IMR-90 (cell line): ENCODE data around the gene NBPF1. TPM values are rescaled to one million over a fixed set of nuclear protein-coding genes. Genes with fewer than 3 reads are reported as not detected.

Experiments
- ATAC-seq: fragments of 200-7000 bp; cut with Tn5 transposase; 2 replicates; pipeline ENCODE4 v1.9.1; 2020; ENCODE audit warnings: low read depth, mild to moderate bottlenecking, moderate library complexity
- BruUV-seq: library from RNA; stranded (reverse); fragments of 400-500 nt; replicated peaks from 2 replicates; lab custom pipeline; 2021; lab: Mats Ljungman, UMichigan
- CTCF ChIA-PET: fragments of 300-600 bp; formaldehyde crosslinking; extraction: SDS; loops from one replicate; lab custom pipeline; 2021; ENCODE audit warnings: antibody characterized with exemption; lab: Yijun Ruan, JAX
- POLR2A ChIA-PET: fragments of 300-600 bp; sonication (Branson Sonifier 250); formaldehyde crosslinking; loops from one replicate; lab custom pipeline; 2022; ENCODE audit warnings: antibody characterized with exemption; ENCODE audit not compliant: unreplicated experiment; lab: Charles Lee
- DNase-seq: peaks from one replicate; pipeline ENCODE4 v3.0.0; 2013
- H2AFZ ChIP-seq: replicated peaks from 2 replicates; pipeline ENCODE3; 2013; ENCODE audit warnings: low read length, mild to moderate bottlenecking; ENCODE audit not compliant: poor library complexity
- H2AK5ac ChIP-seq: 2 replicates; pipeline ENCODE4 v1.6.1; 2013; ENCODE audit warnings: low read depth, low read length, inconsistent platforms
- H2AK9ac ChIP-seq: replicated peaks from 2 replicates; pipeline ENCODE3; 2013; ENCODE audit warnings: mild to moderate bottlenecking, low read depth, low read length, moderate library complexity; ENCODE audit not compliant: poor library complexity
- H2BK120ac ChIP-seq: 2 replicates; pipeline ENCODE4 v1.6.1; 2013; ENCODE audit warnings: low read depth, low read length, inconsistent platforms
- H2BK15ac ChIP-seq: 3 replicates; pipeline ENCODE4 v1.6.1; 2013; ENCODE audit warnings: low read depth, low read length, inconsistent platforms
- H2BK20ac ChIP-seq: 2 replicates; pipeline ENCODE4 v1.6.1; 2013; ENCODE audit warnings: low read depth, mild to moderate bottlenecking, inconsistent platforms, low read length, moderate library complexity
- H2BK5ac ChIP-seq: 2 replicates; pipeline ENCODE4 v1.6.1; 2013; ENCODE audit warnings: mild to moderate bottlenecking, low read depth, low read length, inconsistent platforms; ENCODE audit not compliant: poor library complexity, severe bottlenecking
- H3K14ac ChIP-seq: replicated peaks from 2 replicates; pipeline ENCODE4 v1.6.1; 2013; ENCODE audit warnings: low read depth, low read length, inconsistent platforms
- H3K18ac ChIP-seq: 2 replicates; pipeline ENCODE4 v1.6.1; 2013; ENCODE audit warnings: low read depth, low read length, control low read depth
- H3K23ac ChIP-seq: 2 replicates; pipeline ENCODE4 v1.6.1; 2013; ENCODE audit warnings: low read depth, low read length, inconsistent platforms
- H3K27ac ChIP-seq: 2 replicates; pipeline ENCODE4 v1.5.1; 2013; ENCODE audit warnings: mild to moderate bottlenecking, control low read depth, low read length; ENCODE audit not compliant: insufficient read depth
- H3K27me3 ChIP-seq: 2 replicates; pipeline ENCODE4 v1.6.1; 2013; ENCODE audit warnings: low read length; ENCODE audit not compliant: control insufficient read depth, insufficient read depth
- H3K36me3 ChIP-seq: 2 replicates; pipeline ENCODE4 v1.6.1; 2013; ENCODE audit warnings: low read length, mixed read lengths; ENCODE audit not compliant: control insufficient read depth, insufficient read depth
- H3K4ac ChIP-seq: 2 replicates; pipeline ENCODE4 v1.6.1; 2013; ENCODE audit warnings: low read depth, low read length, inconsistent platforms
- H3K4me1 ChIP-seq: 2 replicates; pipeline ENCODE4 v1.6.1; 2013; ENCODE audit warnings: low read length, mixed read lengths; ENCODE audit not compliant: control insufficient read depth, insufficient read depth
- H3K4me2 ChIP-seq: 2 replicates; pipeline ENCODE4 v1.6.1; 2013; ENCODE audit warnings: low read depth, mild to moderate bottlenecking, control low read depth, low read length, moderate library complexity
- H3K4me3 ChIP-seq: 2 replicates; pipeline ENCODE4 v1.5.1; 2013; ENCODE audit warnings: low read depth, mild to moderate bottlenecking, control low read depth, low read length, moderate library complexity; ENCODE audit not compliant: insufficient read depth
- H3K56ac ChIP-seq: 2 replicates; pipeline ENCODE4 v1.6.1; 2013; ENCODE audit warnings: low read length, inconsistent platforms; ENCODE audit not compliant: insufficient read depth; ENCODE audit errors: extremely low read depth
- H3K79me1 ChIP-seq, 2 experiments: 2 replicates each; pipeline ENCODE4 v1.6.1; 2013; ENCODE audit warnings: low read length in 2 of 2, inconsistent platforms in 1 of 2, low read depth in 1 of 2
- H3K9ac ChIP-seq: 2 replicates; pipeline ENCODE4 v1.6.1; 2013; ENCODE audit warnings: low read depth, low read length, control low read depth
- H3K9me1 ChIP-seq: 2 replicates; pipeline ENCODE4 v1.6.1; 2013; ENCODE audit warnings: low read length, inconsistent platforms; ENCODE audit not compliant: insufficient read depth
- H3K9me3 ChIP-seq: 2 replicates; pipeline ENCODE4 v1.6.1; 2013; ENCODE audit warnings: low read length; ENCODE audit not compliant: control insufficient read depth, insufficient read depth
- H4K20me1 ChIP-seq: 2 replicates; pipeline ENCODE4 v1.6.1; 2013; ENCODE audit warnings: low read length, inconsistent platforms; ENCODE audit not compliant: insufficient read depth
- H4K5ac ChIP-seq: 2 replicates; pipeline ENCODE4 v1.6.1; 2013; ENCODE audit warnings: mild to moderate bottlenecking, low read depth, low read length, control low read depth
- H4K8ac ChIP-seq, 2 experiments: 2 replicates each; pipeline ENCODE4 v1.6.1; 2013; ENCODE audit warnings: low read depth in 2 of 2, low read length in 2 of 2, control low read depth in 1 of 2, inconsistent platforms in 1 of 2
- H4K91ac ChIP-seq: 2 replicates; pipeline ENCODE4 v1.6.1; 2013; ENCODE audit warnings: low read depth, low read length, inconsistent platforms; ENCODE audit not compliant: insufficient read depth
- BHLHE40 ChIP-seq: fragments of 150-350 bp; IDR thresholded peaks from 2 replicates; pipeline ENCODE4 v1.6.1; 2016; ENCODE audit warnings: mild to moderate bottlenecking, low read depth, low read length
- CEBPB ChIP-seq: IDR thresholded peaks from 2 replicates; pipeline ENCODE4 v1.6.1; 2012; ENCODE audit warnings: low read depth, low read length, improper control_type of control experiment
- CHD1 ChIP-seq: IDR thresholded peaks from 2 replicates; pipeline ENCODE4 v1.6.1; 2012; ENCODE audit warnings: low read depth, low read length, improper control_type of control experiment
- RAD21 ChIP-seq: IDR thresholded peaks from 2 replicates; pipeline ENCODE4 v1.6.1; 2012; ENCODE audit warnings: low read length, improper control_type of control experiment
- RFX5 ChIP-seq: IDR thresholded peaks from 2 replicates; pipeline ENCODE4 v1.8.0; 2012; ENCODE audit warnings: low read depth, mild to moderate bottlenecking, low read length, moderate library complexity
- SMC3 ChIP-seq: fragments of 150-350 bp; IDR thresholded peaks from 2 replicates; pipeline ENCODE4 v1.6.1; 2016; ENCODE audit warnings: low read depth, mild to moderate bottlenecking, antibody characterized with exemption, low read length, moderate library complexity
- WGBS, 2 experiments: methylation state at CpG; one replicate each; pipeline versions ENCODE4 v1.1.5 to v1.1.7; 2013; ENCODE audit warnings: missing lambda C conversion rate in 2 of 2; ENCODE audit not compliant: insufficient read length in 1 of 2; ENCODE audit errors: extremely low coverage in 2 of 2; 5-methylcytosine and 5-hydroxymethylcytosine counted together
- dilution Hi-C: fragments of 300-500 bp; cut with HindIII; formaldehyde crosslinking; loops from one replicate; pipeline ENCODE4 v1.14.3; 2018; ENCODE audit warnings: low sequenced_read_pairs; ENCODE audit not compliant: unreplicated experiment
- in situ Hi-C: fragments of 300-500 bp; cut with MboI; formaldehyde crosslinking; loops from 3 replicates; pipeline ENCODE4 v1.14.3; 2019; ENCODE audit warnings: low sequenced_read_pairs, inconsistent platforms, mixed read lengths
- intact Hi-C: fragments of 100-400 bp; cut with micrococcal nuclease; formaldehyde crosslinking; loops from 2 replicates; pipeline ENCODE4 v1.10.0; 2022
- polyA plus RNA-seq, 3 experiments: library from polyadenylated mRNA; depleted of rRNA; stranded (reverse); fragments of >200 nt; gene quantifications; 2 replicates each; pipeline ENCODE4 v1.2.3, GENCODE V29; 2012; ENCODE audit warnings: low replicate concordance in 1 of 3
- total RNA-seq: library from RNA; depleted of rRNA; stranded (reverse); fragments of >200 nt; gene quantifications from 2 replicates; pipeline ENCODE4 v1.2.3, GENCODE V29; 2012
- TF ChIP-seq, protein P1 (sequence below): fragments of 150-350 bp; IDR thresholded peaks from 2 replicates; pipeline ENCODE4 v1.6.1; 2016; ENCODE audit warnings: low read depth, mild to moderate bottlenecking, low read length, moderate library complexity, borderline replicate concordance

NBPF1 gene
- total and polyA plus RNA-seq, 2 of the 4 experiments (the other 2 are of a cell fraction), result 18.8 to 25.3 TPM

DNA sequence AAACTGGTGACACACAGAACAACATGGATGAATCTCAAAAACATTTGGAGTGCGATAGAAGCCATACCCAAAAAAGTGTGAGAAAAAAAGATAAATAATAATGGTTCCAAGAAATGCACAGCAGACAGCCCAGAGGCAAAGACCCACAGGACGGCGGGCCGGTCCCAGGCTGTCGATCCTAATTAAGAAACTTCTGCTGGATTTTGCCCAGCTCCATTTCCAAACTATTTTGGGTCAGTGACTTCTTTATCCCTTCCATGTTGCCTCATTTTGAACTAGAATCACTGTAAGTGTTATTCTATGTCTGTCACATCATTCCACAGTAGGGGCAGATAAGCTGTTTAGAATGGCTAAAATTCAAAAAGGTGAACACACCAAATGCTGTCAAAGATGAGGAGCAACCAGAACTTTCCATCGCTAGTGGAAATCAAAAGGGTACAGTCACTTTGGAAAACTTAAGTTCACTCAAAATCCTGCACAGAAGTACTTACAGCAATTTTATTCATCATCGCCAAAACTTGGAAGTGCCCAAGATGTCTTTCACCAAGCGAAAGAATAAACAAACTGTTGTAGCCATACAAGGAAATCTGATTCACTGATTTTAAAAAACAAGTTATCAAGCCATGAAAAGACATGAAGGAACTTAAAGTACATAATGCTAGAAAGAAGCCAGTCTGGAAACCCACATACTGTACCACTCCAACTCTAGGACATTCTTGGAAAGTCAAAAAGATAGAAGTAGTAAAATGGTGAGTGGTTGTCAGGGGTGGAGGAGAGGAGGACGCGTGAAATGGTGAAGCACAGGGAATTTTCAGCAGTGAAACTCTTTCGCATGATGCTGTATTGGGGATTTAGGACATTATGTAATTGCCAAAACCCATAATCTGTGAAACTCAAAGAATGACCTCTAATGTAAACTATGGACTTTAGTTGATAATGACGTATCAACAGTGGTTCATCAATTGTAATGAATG is 7.5 kb downstream of the NBPF1 start:
- no peak overlapping the region for H4K5ac ChIP-seq
- peak overlapping the region; percentile 57; the same call in 1 of the 2 replicates for H3K23ac ChIP-seq
- H3K27me3 ChIP-seq, result no peaks in the 10 kb centered on the region
- H2AK9ac ChIP-seq, result no peak overlapping the region
- H2AK5ac ChIP-seq, result 0 out of 2 replicates have a peak overlapping the region, but pooled peaks have one; percentile 2
- peak overlapping the region; percentile 3 for H2BK5ac ChIP-seq
- no peaks in the 10 kb centered on the region for H3K9me3 ChIP-seq
- H3K9ac ChIP-seq, result no peak overlapping the region
- no peak overlapping the region for H3K4ac ChIP-seq
- peaks cover 14% of the 10 kb centered on the region for H3K4me1 ChIP-seq
- peak overlapping the region in 1 of 2 experiments; percentile 10; a peak in 2 of 4 replicates for H4K8ac ChIP-seq
- H3K4me2 ChIP-seq, result no peak overlapping the region; the same call in 1 of the 2 replicates
- WGBS, 2 experiments, result 85% methylated on average over 10 of the region's 12 CpGs; no CpG with 5 or more reads in 1 of the 2 experiments
- BruUV-seq, result no TSS peak
- TF ChIP-seq RAD21 (no peak), BHLHE40 (no peak), CEBPB (no peak), RFX5 (0 out of 2 replicates have a peak, but pooled peaks have one; percentile 20), SMC3 (no peak), CHD1 (no peak)
- TF ChIP-seq, protein P1, sequence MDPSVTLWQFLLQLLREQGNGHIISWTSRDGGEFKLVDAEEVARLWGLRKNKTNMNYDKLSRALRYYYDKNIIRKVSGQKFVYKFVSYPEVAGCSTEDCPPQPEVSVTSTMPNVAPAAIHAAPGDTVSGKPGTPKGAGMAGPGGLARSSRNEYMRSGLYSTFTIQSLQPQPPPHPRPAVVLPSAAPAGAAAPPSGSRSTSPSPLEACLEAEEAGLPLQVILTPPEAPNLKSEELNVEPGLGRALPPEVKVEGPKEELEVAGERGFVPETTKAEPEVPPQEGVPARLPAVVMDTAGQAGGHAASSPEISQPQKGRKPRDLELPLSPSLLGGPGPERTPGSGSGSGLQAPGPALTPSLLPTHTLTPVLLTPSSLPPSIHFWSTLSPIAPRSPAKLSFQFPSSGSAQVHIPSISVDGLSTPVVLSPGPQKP, result no peak
- POLR2A ChIA-PET, result no interaction called here
- no peak overlapping the region for H2BK120ac ChIP-seq
- peaks cover 21% of the 10 kb centered on the region for H3K36me3 ChIP-seq
- no peak overlapping the region for H2BK15ac ChIP-seq
- peaks cover 3% of the 10 kb centered on the region; the same call in 1 of the 2 replicates for H4K20me1 ChIP-seq
- no peak for DNase-seq
- dilution Hi-C loops (no loop called here), intact Hi-C loops (no loop called here), in situ Hi-C loops (loop anchor here (25.0 kb wide), 1 partner anchor 431 kb away; no protein-coding TSS in a partner anchor)
- peaks cover 36 to 50% of the 10 kb centered on the region in 2 experiments for H3K79me1 ChIP-seq
- CTCF ChIA-PET, result interaction anchor here (1.0 kb wide), 1 partner anchor 15 kb away, joined by 4 read pairs; no protein-coding TSS in a partner anchor
- H3K4me3 ChIP-seq, result no peak overlapping the region
- peak; percentile 83 for ATAC-seq
- peak overlapping the region; percentile 30 for H3K14ac ChIP-seq
- no peak overlapping the region for H2AFZ ChIP-seq
- H3K9me1 ChIP-seq, result peaks cover 28% of the 10 kb centered on the region
- H4K91ac ChIP-seq, result no peak overlapping the region
- 0 out of 2 replicates have a peak overlapping the region, but pooled peaks have one; percentile 1 for H2BK20ac ChIP-seq
- H3K18ac ChIP-seq, result peak overlapping the region; percentile 42; the same call in 1 of the 2 replicates
- H3K56ac ChIP-seq, result no peak overlapping the region
- peak overlapping the region; percentile 15; the same call in 1 of the 2 replicates for H3K27ac ChIP-seq
